ENCODE data around the gene DTNBP1.
A peak's percentile ranks its signal among the peaks of the same experiment; 100 is the strongest.

DTNBP1 gene

GRCh38 chr6:15501826-15502445 is 160.9 kb downstream of the DTNBP1 start:
- DNase-seq (ENCODE audit: low read depth) = peak; percentile 88

GRCh38 chr6:15500901-15501825 is 161.7 kb downstream of the DTNBP1 start:
- DNase-seq (ENCODE audit: low read depth) = peak; percentile 24

- DNase-seq (ENCODE audit: low read depth) = no peak
Observed at GRCh38 chr6:15500078-15500740, 162.6 kb downstream of the DTNBP1 start.

- no peak for DNase-seq (ENCODE audit: low read depth)
Observed at GRCh38 chr6:15499591-15499990, 163.2 kb downstream of the DTNBP1 start.

GRCh38 chr6:15499125-15499524 is 163.7 kb downstream of the DTNBP1 start:
- no peak for DNase-seq (ENCODE audit: low read depth)

- DNase-seq (ENCODE audit: low read depth) = no peak
Observed at GRCh38 chr6:15498640-15499039, 164.2 kb downstream of the DTNBP1 start.

- no peak for DNase-seq (ENCODE audit: low read depth)
Observed at GRCh38 chr6:15496345-15497131, 166.3 kb downstream of the DTNBP1 start.

- peak; percentile 56 for DNase-seq (ENCODE audit: low read depth)
Observed at GRCh38 chr6:15495375-15495901, 167.4 kb downstream of the DTNBP1 start.

- DNase-seq (ENCODE audit: low read depth) = no peak
Observed at GRCh38 chr6:15493437-15494168, 169.2 kb downstream of the DTNBP1 start.

GRCh38 chr6:15491986-15492269 is 170.9 kb downstream of the DTNBP1 start:
- no peak for DNase-seq (ENCODE audit: low read depth)

- DNase-seq (ENCODE audit: low read depth) = peak; percentile 73
Observed at GRCh38 chr6:15491255-15491985, 171.4 kb downstream of the DTNBP1 start.

GRCh38 chr6:15490242-15491100 is 172.4 kb downstream of the DTNBP1 start:
- no peak for DNase-seq (ENCODE audit: low read depth)

GRCh38 chr6:15489261-15489962 is 173.4 kb downstream of the DTNBP1 start:
- DNase-seq (ENCODE audit: low read depth) = no peak

GRCh38 chr6:15487262-15487661 is 175.6 kb downstream of the DTNBP1 start:
- DNase-seq (ENCODE audit: low read depth) = no peak

- DNase-seq (ENCODE audit: low read depth) = no peak
Observed at GRCh38 chr6:15485936-15486335, 176.9 kb downstream of the DTNBP1 start.

- DNase-seq (ENCODE audit: low read depth) = no peak
Observed at GRCh38 chr6:15484821-15485220, 178.0 kb downstream of the DTNBP1 start.

GRCh38 chr6:15484140-15484539 is 178.7 kb downstream of the DTNBP1 start:
- no peak for DNase-seq (ENCODE audit: low read depth)

GRCh38 chr6:15483060-15483459 is 179.8 kb downstream of the DTNBP1 start:
- DNase-seq (ENCODE audit: low read depth) = no peak

Measured in amniotic epithelial cell (primary cell).